ENCODE results near the gene NTN4. TPM values are rescaled to one million over a fixed set of nuclear protein-coding genes. Genes with fewer than 3 reads are reported as not detected.

The NTN4 gene
- total RNA-seq, 1 experiment from 2014 or later, result 9.6 TPM

GRCh38 chr12:95773320-95773719, 17.2 kb downstream of the NTN4 start:
- no peak overlapping the region for H3K27ac ChIP-seq (ENCODE audit: low read depth, low read length, poor library complexity, severe bottlenecking)
- peaks cover 3% of the 10 kb centered on the region for H3K36me3 ChIP-seq (ENCODE audit: insufficient read depth, low read length, poor library complexity, severe bottlenecking)
- no TSS peak for BruUV-seq (replicated peaks)
- DNase-seq (ENCODE audit: low spot score), result no peak
- CTCF ChIA-PET, result no interaction called here
- intact Hi-C loops (cut with micrococcal nuclease; ENCODE audit: unreplicated experiment), result no loop called here
- POLR2A ChIA-PET (ENCODE audit: low non-redundant PET), result interaction anchor here (0.5 kb wide), 1 partner anchor 1016 kb away, joined by 3 read pairs; no protein-coding TSS in a partner anchor
- no peaks in the 10 kb centered on the region for H3K4me1 ChIP-seq (ENCODE audit: insufficient read depth, low read length, poor library complexity, severe bottlenecking)
- H3K4me3 ChIP-seq (ENCODE audit: low read depth, low read length, poor library complexity, severe bottlenecking), result no peak overlapping the region
- H3K27me3 ChIP-seq (replicated peaks; ENCODE audit: insufficient read depth, low read depth, low read length, poor library complexity), result no peaks in the 10 kb centered on the region
- no peaks in the 10 kb centered on the region for H3K9me3 ChIP-seq (ENCODE audit: low read depth, low read length, poor library complexity, severe bottlenecking)
- TF ChIP-seq, protein P1, sequence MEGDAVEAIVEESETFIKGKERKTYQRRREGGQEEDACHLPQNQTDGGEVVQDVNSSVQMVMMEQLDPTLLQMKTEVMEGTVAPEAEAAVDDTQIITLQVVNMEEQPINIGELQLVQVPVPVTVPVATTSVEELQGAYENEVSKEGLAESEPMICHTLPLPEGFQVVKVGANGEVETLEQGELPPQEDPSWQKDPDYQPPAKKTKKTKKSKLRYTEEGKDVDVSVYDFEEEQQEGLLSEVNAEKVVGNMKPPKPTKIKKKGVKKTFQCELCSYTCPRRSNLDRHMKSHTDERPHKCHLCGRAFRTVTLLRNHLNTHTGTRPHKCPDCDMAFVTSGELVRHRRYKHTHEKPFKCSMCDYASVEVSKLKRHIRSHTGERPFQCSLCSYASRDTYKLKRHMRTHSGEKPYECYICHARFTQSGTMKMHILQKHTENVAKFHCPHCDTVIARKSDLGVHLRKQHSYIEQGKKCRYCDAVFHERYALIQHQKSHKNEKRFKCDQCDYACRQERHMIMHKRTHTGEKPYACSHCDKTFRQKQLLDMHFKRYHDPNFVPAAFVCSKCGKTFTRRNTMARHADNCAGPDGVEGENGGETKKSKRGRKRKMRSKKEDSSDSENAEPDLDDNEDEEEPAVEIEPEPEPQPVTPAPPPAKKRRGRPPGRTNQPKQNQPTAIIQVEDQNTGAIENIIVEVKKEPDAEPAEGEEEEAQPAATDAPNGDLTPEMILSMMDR (conservative IDR thresholded peaks at IDR 0.05; ENCODE audit: low read depth, low read length), result no peak
- no peak for TF ChIP-seq EZH2 (IDR thresholded peaks at IDR 0.05; ENCODE audit: borderline replicate concordance, low read depth, low read length, poor library complexity, severe bottlenecking)

GRCh38 chr12:95767703-95768102, 22.9 kb downstream of the NTN4 start:
- DNase-seq (ENCODE audit: low spot score), result no peak
- POLR2A ChIA-PET (ENCODE audit: low non-redundant PET), result no interaction called here
- H3K36me3 ChIP-seq (ENCODE audit: insufficient read depth, low read length, poor library complexity, severe bottlenecking), result no peaks in the 10 kb centered on the region
- BruUV-seq (replicated peaks), result no TSS peak
- intact Hi-C loops (cut with micrococcal nuclease; ENCODE audit: unreplicated experiment), result no loop called here
- no peaks in the 10 kb centered on the region for H3K27me3 ChIP-seq (replicated peaks; ENCODE audit: insufficient read depth, low read depth, low read length, poor library complexity)
- TF ChIP-seq EZH2 (IDR thresholded peaks at IDR 0.05; ENCODE audit: borderline replicate concordance, low read depth, low read length, poor library complexity, severe bottlenecking), result no peak
- TF ChIP-seq, protein P1 (conservative IDR thresholded peaks at IDR 0.05; ENCODE audit: low read depth, low read length), result no peak
- no peak overlapping the region for H3K27ac ChIP-seq (ENCODE audit: low read depth, low read length, poor library complexity, severe bottlenecking)
- no peaks in the 10 kb centered on the region for H3K4me1 ChIP-seq (ENCODE audit: insufficient read depth, low read length, poor library complexity, severe bottlenecking)
- H3K9me3 ChIP-seq (ENCODE audit: low read depth, low read length, poor library complexity, severe bottlenecking), result no peaks in the 10 kb centered on the region
- no peak overlapping the region for H3K4me3 ChIP-seq (ENCODE audit: low read depth, low read length, poor library complexity, severe bottlenecking)
- CTCF ChIA-PET, result no interaction called here

DNA sequence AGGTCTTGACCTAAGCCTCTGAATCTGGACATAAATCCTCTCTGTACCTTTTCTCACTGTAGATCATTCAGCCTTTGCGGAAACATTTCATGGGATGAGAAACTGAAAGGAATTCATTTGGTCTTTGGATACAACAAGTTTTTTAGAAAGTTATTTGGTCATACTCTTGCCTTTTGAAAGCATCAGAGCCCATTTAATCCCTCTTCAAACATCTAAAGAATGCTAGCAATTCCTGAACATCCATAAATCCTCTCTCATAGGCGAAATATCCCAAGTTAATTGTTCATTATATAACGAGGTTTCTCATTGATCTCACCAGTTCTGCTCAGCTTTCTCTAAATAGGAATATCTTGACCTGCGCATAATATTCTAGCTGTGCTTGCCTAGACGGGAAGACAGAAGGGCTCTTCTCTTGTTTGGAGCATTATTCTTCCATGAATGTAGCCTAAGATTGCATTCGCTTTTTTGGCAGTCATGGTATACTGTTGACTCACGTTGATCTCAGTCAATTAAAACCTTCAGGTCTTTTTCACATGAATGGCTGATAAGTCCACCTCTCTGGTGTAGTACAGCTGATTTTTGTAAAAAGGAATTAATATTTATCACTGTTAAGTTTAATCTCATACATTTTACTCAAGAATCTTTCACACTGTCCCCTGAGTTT, 24.1 kb downstream of the NTN4 start:
- CTCF ChIA-PET, result no interaction called here
- no peaks in the 10 kb centered on the region for H3K4me1 ChIP-seq (ENCODE audit: insufficient read depth, low read length, poor library complexity, severe bottlenecking)
- no peak for DNase-seq (ENCODE audit: low spot score)
- no peaks in the 10 kb centered on the region for H3K27me3 ChIP-seq (replicated peaks; ENCODE audit: insufficient read depth, low read depth, low read length, poor library complexity)
- BruUV-seq (replicated peaks), result no TSS peak
- intact Hi-C loops (cut with micrococcal nuclease; ENCODE audit: unreplicated experiment), result no loop called here
- no peak for TF ChIP-seq EZH2 (IDR thresholded peaks at IDR 0.05; ENCODE audit: borderline replicate concordance, low read depth, low read length, poor library complexity, severe bottlenecking)
- TF ChIP-seq, protein P1 (conservative IDR thresholded peaks at IDR 0.05; ENCODE audit: low read depth, low read length), result no peak
- POLR2A ChIA-PET (ENCODE audit: low non-redundant PET), result no interaction called here
- no peak overlapping the region for H3K4me3 ChIP-seq (ENCODE audit: low read depth, low read length, poor library complexity, severe bottlenecking)
- H3K27ac ChIP-seq (ENCODE audit: low read depth, low read length, poor library complexity, severe bottlenecking), result no peak overlapping the region
- no peaks in the 10 kb centered on the region for H3K36me3 ChIP-seq (ENCODE audit: insufficient read depth, low read length, poor library complexity, severe bottlenecking)
- H3K9me3 ChIP-seq (ENCODE audit: low read depth, low read length, poor library complexity, severe bottlenecking), result no peaks in the 10 kb centered on the region
